ENCODE results near the gene SH3TC2.
"Not testable (repeated sequence)": the region's sequence is repeated elsewhere in the genome, so short reads cannot be mapped to it uniquely, and the experiment has no call there.

Gene SH3TC2

DNA sequence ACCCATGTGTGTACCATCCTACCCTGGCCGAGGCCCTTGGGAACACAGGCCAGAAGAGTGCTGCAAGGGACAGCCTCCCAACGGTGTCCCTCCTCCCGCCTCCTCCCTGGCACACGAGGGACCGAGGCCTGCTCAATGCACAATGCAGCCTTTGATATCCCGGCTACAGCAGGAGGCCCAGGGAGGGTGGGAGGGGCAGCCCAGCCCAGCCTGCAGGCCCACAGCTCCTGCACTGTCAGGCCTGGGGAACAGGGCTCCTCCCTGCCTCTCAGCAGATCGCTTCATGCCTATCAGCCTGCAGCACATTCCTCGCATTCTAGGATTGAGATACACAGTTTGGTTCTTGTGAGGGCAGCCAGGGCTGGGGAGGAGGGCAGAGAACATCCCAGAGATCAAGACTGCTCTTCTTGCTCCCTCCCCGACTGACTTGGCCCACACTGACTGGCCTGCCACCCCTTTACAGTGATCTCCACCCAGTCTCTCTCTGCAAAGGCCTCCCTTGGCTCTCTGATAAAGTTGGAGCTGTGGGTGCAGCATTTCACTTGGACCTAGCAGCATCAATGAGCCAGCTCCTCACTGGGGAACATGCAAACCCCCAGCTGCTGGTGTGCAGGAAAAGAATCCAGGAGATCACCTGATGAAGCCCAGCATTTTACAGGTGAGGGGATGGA lies at the start of gene SH3TC2:
SH3TC2 (minus strand) TSS at position 46 of the 671 bp plus-strand sequence; CDS start at position 6, 40 bp downstream.
- no peak for DNase-seq

GRCh38 chr5:149110406-149110805 lies 47.5 kb upstream of the SH3TC2 start:
- no peak for DNase-seq

DNA sequence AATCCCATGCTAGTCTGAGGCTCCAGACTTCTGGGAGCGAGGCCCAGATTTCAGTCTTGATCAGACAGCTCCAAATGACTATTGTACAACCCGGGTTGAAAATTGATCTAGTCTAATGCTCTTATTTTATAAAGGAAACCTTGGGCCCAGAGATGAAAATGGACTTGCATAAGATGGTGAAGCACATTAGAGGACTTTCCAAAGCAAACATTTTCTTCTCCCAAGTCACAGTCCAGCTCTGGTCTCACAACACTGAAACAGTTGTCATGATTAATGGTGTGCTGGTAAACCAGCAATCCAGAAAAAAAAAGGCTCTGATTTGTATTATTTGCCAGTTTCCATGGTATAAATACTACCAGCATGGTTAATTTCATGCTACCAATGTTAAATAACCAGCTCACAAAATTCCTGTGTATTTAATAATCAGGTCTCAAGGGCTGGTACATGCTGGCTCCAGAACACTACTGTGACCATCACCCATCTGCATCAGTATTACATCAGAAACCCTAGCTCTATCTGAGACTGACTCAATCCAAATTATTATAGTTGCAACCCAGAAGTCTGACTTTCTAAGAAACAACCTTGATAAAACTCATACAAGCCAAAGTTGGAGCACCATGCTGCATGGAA lies 45.9 kb upstream of the SH3TC2 start:
- DNase-seq: no peak

DNA sequence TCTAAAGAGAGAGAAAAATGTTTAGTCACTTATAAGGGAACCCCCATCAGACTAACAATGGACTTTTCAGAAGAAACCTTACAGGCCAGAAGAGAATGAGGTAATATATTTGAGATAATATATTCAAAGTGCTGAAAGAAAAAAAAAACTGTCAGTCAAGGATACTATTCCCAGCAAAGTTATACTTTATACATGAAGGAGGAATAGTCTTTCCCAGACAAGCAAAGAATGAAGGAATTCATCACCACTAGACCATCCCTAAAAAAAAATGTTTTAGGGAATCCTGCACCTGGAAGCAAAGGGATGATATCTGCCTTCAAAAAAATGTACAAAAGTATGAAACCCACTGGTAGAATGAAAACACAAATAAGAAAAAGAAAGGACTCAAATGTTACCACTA lies 37.5 kb upstream of the SH3TC2 start:
- no peak for DNase-seq

- DNase-seq: no peak
Observed at GRCh38 chr5:149099920-149100319, 37.1 kb upstream of the SH3TC2 start.

DNA sequence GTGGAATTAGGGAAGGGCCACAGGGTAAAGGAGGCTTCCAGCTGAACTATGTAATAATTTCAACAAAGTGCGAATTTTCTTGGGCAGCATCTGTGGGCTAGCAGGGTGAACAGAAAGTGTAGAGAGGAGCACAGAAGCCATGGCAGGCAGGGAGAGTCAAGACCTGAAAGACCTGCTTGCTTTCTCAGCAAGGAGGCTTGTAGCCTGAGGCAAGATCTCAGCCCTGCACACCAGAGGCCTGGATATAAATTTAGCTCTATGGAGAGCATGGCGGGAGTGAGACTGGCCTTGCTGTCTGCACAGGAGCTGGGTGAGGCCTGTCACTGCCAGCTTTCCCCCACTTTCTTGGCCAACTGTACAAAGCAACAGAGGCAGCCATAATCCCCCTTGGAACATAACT lies 32.1 kb upstream of the SH3TC2 start:
- DNase-seq: no peak

DNA sequence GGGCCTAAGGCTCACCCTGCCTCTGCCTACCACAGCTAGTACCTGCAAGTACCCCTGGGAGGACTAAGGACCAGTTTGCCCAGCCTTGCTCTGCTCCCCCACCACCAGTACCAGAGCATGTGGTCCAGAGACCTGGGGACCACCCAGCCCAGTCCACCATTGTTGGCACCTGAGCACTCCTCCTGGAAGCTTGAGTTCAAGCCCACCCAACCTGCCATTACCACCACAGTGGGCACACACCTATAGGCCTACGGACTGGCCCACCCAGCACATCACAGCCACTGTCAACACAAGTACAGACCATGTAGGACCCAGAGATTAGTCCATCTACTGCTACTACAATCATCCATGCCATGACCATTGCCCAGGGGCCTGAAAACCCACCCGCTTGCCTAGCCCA lies 30.8 kb upstream of the SH3TC2 start:
- no peak for DNase-seq

DNA sequence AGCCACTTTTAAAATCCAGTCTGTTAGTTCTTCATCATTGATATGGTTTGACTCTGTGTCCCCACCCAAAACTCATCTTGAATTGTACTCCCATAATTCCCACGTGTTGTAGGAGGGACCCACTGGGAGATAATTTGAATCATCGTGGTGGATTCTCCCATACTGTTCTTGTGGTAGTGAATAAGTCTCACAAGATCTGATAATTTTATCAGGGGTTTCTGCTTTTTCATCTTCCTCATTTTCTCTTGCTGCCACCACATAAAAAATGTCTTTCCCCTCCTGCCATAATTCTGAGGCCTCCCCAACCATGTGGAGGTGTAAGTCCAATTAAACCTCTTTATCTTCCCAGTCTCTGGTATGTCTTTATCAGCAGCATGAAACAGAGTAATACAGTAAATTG lies 26.9 kb upstream of the SH3TC2 start:
- DNase-seq: no peak

GRCh38 chr5:149088686-149089085 lies 25.8 kb upstream of the SH3TC2 start:
- no peak for DNase-seq

- no peak for DNase-seq
Observed at GRCh38 chr5:149083846-149084245, 21.0 kb upstream of the SH3TC2 start.

GRCh38 chr5:149082271-149082670 lies 19.4 kb upstream of the SH3TC2 start:
- DNase-seq: no peak

DNA sequence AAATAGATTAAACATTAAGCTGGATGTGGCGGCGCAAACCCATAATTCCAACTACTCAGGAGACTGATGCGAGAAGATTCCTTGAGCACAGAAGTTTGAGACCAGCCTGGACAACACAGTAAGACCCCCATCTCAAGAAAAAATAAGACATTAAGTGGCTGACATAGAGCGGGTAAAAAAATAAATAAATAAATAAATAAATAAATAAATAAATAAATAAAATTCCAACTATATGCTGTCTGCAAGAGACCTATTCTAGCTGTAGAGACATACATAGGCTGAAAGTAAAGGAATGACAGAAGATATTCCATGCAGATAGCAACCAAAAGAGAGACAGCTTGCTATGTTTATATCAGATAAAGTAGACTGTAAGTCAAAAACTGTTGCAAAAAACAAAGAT lies 17.4 kb upstream of the SH3TC2 start:
- DNase-seq: no peak

DNA sequence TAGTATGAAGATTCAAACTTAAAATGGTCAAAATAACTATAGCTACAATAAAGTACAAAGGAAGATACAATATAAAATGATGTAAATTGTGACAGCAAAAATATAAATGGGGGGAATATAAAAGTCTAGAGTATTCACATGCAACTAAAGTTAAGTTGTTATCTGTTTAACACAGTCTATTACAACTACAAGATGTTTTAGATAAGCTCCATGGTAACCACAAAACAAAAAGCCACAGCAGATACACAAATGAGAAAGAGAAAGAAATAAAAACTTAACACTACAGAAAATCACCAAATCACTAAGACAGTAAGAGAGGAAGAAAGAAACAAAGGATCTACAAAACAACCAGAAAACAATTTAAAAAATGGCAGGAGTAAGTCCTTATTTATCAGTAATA lies 17.0 kb upstream of the SH3TC2 start:
- no peak for DNase-seq

GRCh38 chr5:149074071-149074470 lies 11.2 kb upstream of the SH3TC2 start:
- not testable (repeated sequence) for DNase-seq

DNA sequence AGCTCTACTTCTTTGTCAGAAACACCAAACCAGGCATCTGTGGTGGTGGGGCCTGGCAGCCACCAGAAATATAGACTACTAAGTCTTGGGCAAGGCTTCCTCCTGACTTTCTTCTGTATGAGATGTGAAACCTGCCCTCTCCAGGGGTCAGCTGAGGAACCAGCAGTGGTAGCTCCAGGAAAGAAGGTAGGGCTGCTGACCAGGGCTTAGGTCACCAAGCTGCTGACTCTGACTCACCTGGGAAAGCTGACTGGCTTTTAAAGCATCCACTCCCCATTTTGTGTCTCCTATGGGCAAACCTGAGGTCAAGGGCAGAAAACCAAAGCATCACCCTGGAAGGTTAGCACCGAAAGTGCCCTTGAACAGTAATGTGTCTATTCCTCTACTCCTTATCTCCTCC lies 10.4 kb upstream of the SH3TC2 start:
- DNase-seq: no peak

DNA sequence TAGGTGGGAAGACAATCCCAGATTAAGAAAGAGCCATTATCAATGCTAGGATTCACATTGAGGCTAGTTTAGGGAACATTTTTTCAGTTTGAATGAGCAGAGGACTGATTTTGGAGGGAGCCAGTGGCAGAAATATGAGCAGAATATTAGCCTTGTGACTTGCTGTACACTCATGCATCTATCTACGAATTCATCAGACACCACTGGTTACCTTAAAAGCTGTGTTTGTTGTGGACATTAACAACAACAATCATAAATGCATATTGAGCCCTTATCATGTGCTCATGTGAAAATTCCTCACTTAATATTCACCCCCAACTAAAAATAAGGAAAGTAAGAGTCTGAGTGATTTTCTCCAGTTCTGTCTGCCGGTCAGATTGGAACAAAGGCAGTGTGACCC lies 9.9 kb upstream of the SH3TC2 start:
- no peak for DNase-seq

DNA sequence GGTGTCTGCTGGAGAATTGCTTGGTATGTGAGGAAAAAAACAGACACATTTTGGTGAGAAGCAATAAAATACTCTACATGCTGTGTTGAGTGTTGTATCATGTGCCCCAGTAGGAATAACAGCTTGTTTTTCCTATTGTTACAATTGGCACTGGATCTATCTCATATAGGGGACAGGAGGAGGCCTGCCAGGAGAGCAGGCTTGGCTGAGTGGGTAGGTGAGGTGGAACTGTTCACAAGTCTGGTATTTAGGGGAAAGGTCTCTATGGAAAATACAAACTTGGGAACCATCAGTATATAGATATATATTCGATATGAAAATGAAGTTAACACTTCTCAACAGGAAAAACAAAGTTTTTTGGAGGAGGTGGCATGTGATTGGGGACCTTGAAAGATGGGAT lies 9.5 kb upstream of the SH3TC2 start:
- no peak for DNase-seq

GRCh38 chr5:149071756-149072155 lies 8.9 kb upstream of the SH3TC2 start:
- DNase-seq: no peak

DNA sequence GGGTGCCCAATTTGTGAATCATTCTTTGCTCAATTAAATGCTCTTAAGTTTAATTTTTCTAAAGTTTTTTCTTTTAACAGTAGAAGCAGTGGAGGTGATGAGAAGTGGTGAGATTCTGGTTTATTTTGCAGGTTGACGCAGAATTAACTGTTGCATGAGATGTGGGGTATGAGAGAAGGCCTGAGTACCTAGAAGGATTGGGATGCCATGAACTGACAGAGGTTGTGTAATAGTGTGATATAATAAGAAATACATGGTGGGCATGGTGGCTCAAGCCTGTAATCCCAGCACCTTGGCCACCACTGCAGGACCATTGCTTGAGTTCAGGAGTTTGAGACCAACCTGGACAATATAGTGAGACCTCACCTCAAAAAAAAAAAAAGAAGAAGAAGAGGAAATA lies 8.4 kb upstream of the SH3TC2 start:
- no peak for DNase-seq

DNA sequence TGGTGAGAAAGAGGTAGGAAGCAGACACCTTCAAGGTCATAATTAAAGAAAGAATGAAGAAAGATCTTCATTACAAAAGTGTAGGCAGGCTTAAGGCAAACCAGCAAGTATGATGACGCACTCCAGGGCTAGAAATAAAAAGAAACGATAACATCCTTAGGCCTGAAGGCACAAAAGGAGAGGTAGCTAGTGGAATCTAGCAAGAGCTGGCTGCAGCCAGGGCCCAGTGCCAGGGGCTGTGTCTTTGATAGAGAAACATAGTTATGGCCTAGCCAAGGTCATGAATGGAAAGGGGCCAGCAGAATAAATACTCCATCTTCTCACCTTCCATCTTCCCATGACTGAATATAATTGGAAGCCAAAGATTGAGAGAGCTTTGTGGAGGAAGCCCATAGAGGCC lies 6.8 kb upstream of the SH3TC2 start:
- DNase-seq: no peak

DNA sequence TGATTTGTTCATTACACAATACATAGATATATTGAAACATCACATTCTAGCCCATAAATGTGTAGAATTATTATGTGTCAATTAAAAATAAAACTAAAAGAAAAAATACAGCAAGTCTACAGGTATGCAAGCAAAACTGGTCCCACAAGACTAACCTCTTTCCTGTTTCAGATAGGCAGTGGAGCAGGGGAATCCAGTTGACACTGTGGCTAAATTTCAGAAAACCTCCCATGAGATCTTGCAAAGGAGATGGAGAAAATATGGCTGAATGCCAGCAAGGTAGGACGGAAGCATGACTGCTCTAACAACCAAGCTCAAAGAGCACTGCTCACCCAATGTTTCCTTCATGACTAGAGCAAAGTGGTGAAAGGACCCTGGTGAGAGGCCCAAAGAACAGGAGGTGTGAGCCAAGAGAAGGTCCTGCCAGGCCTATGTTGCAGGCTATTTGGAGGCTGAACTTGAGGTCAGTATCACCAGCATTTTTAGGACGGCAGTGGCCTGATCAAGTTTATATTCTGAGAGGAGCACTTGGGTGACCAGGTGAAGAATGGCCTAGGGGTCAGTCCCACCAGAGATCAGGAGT lies 1.1 kb upstream of the SH3TC2 start:
- no peak for DNase-seq

DNA sequence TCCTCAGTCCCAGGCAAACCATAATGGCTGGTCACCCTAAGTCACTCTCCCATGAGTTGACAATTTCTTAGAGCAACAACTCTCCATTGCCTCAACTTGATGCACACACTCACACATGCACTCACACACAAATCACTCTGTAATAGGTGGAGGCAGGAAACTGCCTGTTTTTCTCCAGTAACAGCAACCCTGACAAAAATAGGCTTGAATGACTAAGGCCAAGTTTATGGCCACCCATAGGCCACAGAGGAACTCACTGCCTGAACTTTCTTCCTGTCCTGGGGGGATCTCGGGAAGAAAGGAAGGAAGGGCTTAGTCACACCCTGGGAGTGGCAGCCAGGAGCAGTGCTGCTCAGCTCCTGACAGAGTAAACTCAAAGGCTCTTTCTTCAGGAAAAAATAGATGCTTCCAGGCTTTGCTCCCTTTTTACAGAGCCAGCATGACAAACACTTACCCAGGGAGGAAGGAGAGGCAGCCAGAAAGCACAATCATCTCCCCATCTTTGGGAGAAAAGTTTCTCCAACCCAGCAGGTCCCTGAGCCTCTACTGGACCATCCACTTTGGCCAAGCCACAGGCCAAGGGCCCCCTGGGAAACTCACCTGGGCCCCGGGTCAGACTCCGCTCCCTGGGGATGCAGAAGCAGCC lies 368 bp downstream of the SH3TC2 start:
- no peak for DNase-seq

DNA sequence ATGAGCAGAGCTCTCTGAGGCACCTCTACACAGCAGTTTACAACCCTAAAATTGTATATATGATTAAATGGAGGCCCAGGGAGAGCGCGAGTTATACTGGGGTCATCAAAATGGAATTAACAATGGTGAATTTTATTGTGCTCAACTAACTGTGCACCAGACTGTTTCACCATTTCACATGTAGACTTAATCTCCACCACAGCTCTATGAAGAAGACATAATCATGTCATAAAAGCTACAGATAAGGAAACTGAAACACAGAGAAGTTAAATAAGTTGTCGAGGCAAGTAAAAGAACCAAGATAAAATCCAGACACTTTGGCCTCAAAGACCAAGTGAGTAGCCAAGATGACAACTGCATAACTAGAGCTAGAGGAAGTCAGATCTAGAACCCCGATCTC lies 1.5 kb downstream of the SH3TC2 start:
- no peak for DNase-seq

- no peak for DNase-seq
Observed at GRCh38 chr5:149060325-149060724, 2.5 kb downstream of the SH3TC2 start.

All from stimulated activated CD4-positive, alpha-beta T cell treated with anti-CD3 and anti-CD28 coated beads, Interleukin-4, amount 100 ng/mL, for 1 hour (primary cell).